PC-3 (cell line): Measurements from ENCODE around the gene TARDBP. TPM values are rescaled to one million over a fixed set of nuclear protein-coding genes. Genes with fewer than 3 reads are reported as not detected.

ENCODE experiments used
- ATAC-seq: fragments of 200-7000 bp; cut with Tn5 transposase; 2 replicates; pipeline ENCODE4 v1.9.1; 2020; ENCODE audit warnings: mild to moderate bottlenecking, moderate library complexity
- BruUV-seq: library from RNA; stranded (reverse); fragments of 400-500 nt; replicated peaks from 2 replicates; lab custom pipeline; 2021; lab: Mats Ljungman, UMichigan
- CTCF ChIA-PET: fragments of 300-600 bp; sonication (Branson Sonifier 250); formaldehyde crosslinking; loops from one replicate; lab custom pipeline; 2022; ENCODE audit warnings: antibody characterized with exemption; lab: Charles Lee
- POLR2A ChIA-PET: fragments of 300-600 bp; sonication (Branson Sonifier 250); formaldehyde crosslinking; loops from one replicate; lab custom pipeline; 2022; ENCODE audit warnings: antibody characterized with exemption; ENCODE audit not compliant: unreplicated experiment; lab: Charles Lee
- DNase-seq: peaks from one replicate; pipeline ENCODE4 v3.0.0-alpha.2; 2015
- H2AFZ ChIP-seq: fragments of 300-600 bp; sonication (generic); 2 replicates; pipeline ENCODE4 v1.6.0; 2016; ENCODE audit warnings: antibody characterized with exemption, low read length
- H3F3A ChIP-seq: fragments of 300-600 bp; sonication (generic); one replicate; pipeline ENCODE4 v1.6.0; 2017; ENCODE audit warnings: antibody characterized with exemption, low read length, control low read depth, mild to moderate bottlenecking; ENCODE audit not compliant: unreplicated experiment
- H3K27ac ChIP-seq: fragments of 300-600 bp; sonication (generic); 2 replicates; pipeline ENCODE4 v1.5.1; 2016; ENCODE audit warnings: mild to moderate bottlenecking, low read length
- H3K27me3 ChIP-seq: fragments of 300-600 bp; sonication (generic); 2 replicates; pipeline ENCODE4 v1.6.1; 2016; ENCODE audit warnings: low read length, mixed read lengths
- H3K36me3 ChIP-seq: fragments of 300-600 bp; sonication (generic); 2 replicates; pipeline ENCODE4 v1.6.1; 2016; ENCODE audit warnings: low read depth, mixed run types, low read length, mixed read lengths
- H3K4me1 ChIP-seq: fragments of 300-600 bp; sonication (generic); 2 replicates; pipeline ENCODE4 v1.5.1; 2016; ENCODE audit warnings: low read length; ENCODE audit not compliant: insufficient read depth
- H3K4me2 ChIP-seq: fragments of 300-600 bp; sonication (generic); 2 replicates; pipeline ENCODE4 v1.6.0; 2016; ENCODE audit warnings: low read length
- H3K4me3 ChIP-seq: fragments of 300-600 bp; sonication (generic); 2 replicates; pipeline ENCODE4 v1.5.1; 2016; ENCODE audit warnings: mild to moderate bottlenecking, low read length, mixed read lengths
- H3K79me2 ChIP-seq: fragments of 300-600 bp; sonication (generic); 2 replicates; pipeline ENCODE4 v1.6.1; 2017; ENCODE audit warnings: low read length, mixed read lengths
- H3K9ac ChIP-seq: fragments of 300-600 bp; sonication (generic); 2 replicates; pipeline ENCODE4 v1.6.0; 2016; ENCODE audit warnings: mild to moderate bottlenecking, low read length
- H3K9me2 ChIP-seq: fragments of 300-600 bp; sonication (generic); replicated peaks from 2 replicates; pipeline ENCODE4 v1.6.1; 2016; ENCODE audit warnings: mixed run types, low read length, mixed read lengths
- H3K9me3 ChIP-seq: fragments of 300-600 bp; sonication (generic); 2 replicates; pipeline ENCODE4 v1.6.1; 2016; ENCODE audit warnings: low read length, mixed read lengths
- H4K20me1 ChIP-seq: fragments of 300-600 bp; sonication (generic); 2 replicates; pipeline ENCODE4 v1.6.1; 2016; ENCODE audit warnings: low read length, mixed read lengths
- EZH2 ChIP-seq: fragments of 300-600 bp; sonication (generic); IDR thresholded peaks from one replicate; pipeline ENCODE4 v1.6.1; 2017; ENCODE audit warnings: antibody characterized with exemption, mild to moderate bottlenecking, low read length; ENCODE audit not compliant: unreplicated experiment
- EZH2phosphoT487 ChIP-seq: fragments of 300-600 bp; sonication (generic); IDR thresholded peaks from 2 replicates; pipeline ENCODE4 v1.6.1; 2018; ENCODE audit warnings: mild to moderate bottlenecking, antibody characterized with exemption, low read length, borderline replicate concordance
- intact Hi-C: fragments of 100-400 bp; cut with micrococcal nuclease; formaldehyde crosslinking; loops from 2 replicates; pipeline ENCODE4 v1.9.0; 2023
- total RNA-seq: library from RNA; depleted of rRNA; stranded (reverse); fragments of >200 nt; gene quantifications from 2 replicates; pipeline ENCODE4 v1.2.3, GENCODE V29; 2014
- TF ChIP-seq, protein P1 (sequence below): fragments of 300-600 bp; sonication (generic); conservative IDR thresholded peaks from 2 replicates; pipeline ENCODE4 v1.5.1; 2017; ENCODE audit warnings: antibody characterized with exemption, low read depth, mild to moderate bottlenecking, low read length

TARDBP gene
- total RNA-seq, 1 experiment from 2014 or later: 78.5 TPM

DNA sequence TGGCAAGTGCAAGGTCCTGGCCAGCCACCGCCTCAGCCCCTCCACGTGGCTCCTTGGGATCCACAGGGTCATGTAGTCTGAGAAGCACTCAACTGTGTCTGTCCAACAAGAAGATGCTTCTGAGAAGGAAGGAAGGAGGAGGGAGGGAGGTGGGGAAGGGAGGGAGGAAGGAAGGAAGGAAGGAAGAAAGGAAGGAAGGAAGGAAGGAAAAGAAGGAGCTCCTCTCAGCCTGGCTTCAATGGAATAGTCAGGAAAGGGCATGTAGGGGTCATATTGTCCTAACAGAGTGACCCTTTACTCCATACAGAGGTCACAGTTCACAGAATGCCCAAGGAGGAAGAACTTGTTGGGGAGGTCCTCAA, 42.5 kb upstream of the TARDBP start:
- ATAC-seq (no peak), DNase-seq (no peak)
- CTCF ChIA-PET: no interaction called here
- Histone ChIP-seq H3K4me2 (no peak overlapping the region), H2AFZ (no peak overlapping the region), H3K36me3 (no peaks in the 10 kb centered on the region), H3K9me2 (no peaks in the 10 kb centered on the region), H3K27me3 (no peaks in the 10 kb centered on the region), H3K4me3 (no peak overlapping the region), H3K4me1 (0 out of 2 replicates have a peak, but pooled peaks cover 4% of the 10 kb centered on the region), H3K9ac (no peak overlapping the region), H4K20me1 (no peaks in the 10 kb centered on the region), H3K27ac (no peak overlapping the region), H3K9me3 (no peaks in the 10 kb centered on the region), H3K79me2 (no peaks in the 10 kb centered on the region), H3F3A (no peaks in the 10 kb centered on the region)
- intact Hi-C loops: loop anchor here (10.0 kb wide), 1 partner anchor 455 kb away; no protein-coding TSS in a partner anchor
- TF ChIP-seq EZH2phosphoT487 (no peak), EZH2 (no peak)
- TF ChIP-seq, protein P1, sequence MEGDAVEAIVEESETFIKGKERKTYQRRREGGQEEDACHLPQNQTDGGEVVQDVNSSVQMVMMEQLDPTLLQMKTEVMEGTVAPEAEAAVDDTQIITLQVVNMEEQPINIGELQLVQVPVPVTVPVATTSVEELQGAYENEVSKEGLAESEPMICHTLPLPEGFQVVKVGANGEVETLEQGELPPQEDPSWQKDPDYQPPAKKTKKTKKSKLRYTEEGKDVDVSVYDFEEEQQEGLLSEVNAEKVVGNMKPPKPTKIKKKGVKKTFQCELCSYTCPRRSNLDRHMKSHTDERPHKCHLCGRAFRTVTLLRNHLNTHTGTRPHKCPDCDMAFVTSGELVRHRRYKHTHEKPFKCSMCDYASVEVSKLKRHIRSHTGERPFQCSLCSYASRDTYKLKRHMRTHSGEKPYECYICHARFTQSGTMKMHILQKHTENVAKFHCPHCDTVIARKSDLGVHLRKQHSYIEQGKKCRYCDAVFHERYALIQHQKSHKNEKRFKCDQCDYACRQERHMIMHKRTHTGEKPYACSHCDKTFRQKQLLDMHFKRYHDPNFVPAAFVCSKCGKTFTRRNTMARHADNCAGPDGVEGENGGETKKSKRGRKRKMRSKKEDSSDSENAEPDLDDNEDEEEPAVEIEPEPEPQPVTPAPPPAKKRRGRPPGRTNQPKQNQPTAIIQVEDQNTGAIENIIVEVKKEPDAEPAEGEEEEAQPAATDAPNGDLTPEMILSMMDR: no peak
- no TSS peak for BruUV-seq
- POLR2A ChIA-PET: interaction anchor here (0.6 kb wide), 1 partner anchor 35 kb away, joined by 3 read pairs; no protein-coding TSS in a partner anchor

DNA sequence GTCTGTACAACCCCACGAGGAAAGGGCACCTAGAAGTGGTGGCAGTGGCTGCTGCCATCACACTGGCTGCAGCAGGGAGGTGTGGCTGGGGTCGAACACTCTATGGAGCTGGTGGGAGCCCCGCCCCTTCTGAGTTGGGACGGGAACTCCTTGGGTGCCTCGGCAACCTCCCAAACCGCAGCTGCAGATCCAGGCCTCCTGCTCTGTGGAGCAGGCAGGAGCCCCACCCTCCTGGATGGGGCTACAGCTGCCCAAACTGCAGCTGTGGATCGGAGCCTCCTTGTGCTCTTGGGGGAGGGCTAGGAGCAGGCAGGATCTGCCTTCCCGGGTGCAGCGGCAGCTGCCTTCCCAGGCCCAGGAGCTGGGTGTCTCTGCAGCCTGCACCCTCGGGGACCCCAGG, 38.9 kb upstream of the TARDBP start:
- Histone ChIP-seq H3K4me3 (no peak overlapping the region), H3K9ac (no peak overlapping the region), H3K4me2 (no peak overlapping the region), H3K36me3 (no peaks in the 10 kb centered on the region), H3K9me2 (no peaks in the 10 kb centered on the region), H3K27ac (no peak overlapping the region), H3F3A (no peaks in the 10 kb centered on the region), H3K79me2 (no peaks in the 10 kb centered on the region), H3K4me1 (0 out of 2 replicates have a peak, but pooled peaks cover 7% of the 10 kb centered on the region), H4K20me1 (no peaks in the 10 kb centered on the region), H3K27me3 (no peaks in the 10 kb centered on the region), H2AFZ (no peak overlapping the region), H3K9me3 (no peaks in the 10 kb centered on the region)
- no peak for TF ChIP-seq EZH2
- TF ChIP-seq EZH2phosphoT487: no peak
- TF ChIP-seq, protein P1: no peak
- intact Hi-C loops: no loop called here
- DNase-seq (no peak), ATAC-seq (no peak)
- no TSS peak for BruUV-seq
- CTCF ChIA-PET: no interaction called here
- POLR2A ChIA-PET: no interaction called here

DNA sequence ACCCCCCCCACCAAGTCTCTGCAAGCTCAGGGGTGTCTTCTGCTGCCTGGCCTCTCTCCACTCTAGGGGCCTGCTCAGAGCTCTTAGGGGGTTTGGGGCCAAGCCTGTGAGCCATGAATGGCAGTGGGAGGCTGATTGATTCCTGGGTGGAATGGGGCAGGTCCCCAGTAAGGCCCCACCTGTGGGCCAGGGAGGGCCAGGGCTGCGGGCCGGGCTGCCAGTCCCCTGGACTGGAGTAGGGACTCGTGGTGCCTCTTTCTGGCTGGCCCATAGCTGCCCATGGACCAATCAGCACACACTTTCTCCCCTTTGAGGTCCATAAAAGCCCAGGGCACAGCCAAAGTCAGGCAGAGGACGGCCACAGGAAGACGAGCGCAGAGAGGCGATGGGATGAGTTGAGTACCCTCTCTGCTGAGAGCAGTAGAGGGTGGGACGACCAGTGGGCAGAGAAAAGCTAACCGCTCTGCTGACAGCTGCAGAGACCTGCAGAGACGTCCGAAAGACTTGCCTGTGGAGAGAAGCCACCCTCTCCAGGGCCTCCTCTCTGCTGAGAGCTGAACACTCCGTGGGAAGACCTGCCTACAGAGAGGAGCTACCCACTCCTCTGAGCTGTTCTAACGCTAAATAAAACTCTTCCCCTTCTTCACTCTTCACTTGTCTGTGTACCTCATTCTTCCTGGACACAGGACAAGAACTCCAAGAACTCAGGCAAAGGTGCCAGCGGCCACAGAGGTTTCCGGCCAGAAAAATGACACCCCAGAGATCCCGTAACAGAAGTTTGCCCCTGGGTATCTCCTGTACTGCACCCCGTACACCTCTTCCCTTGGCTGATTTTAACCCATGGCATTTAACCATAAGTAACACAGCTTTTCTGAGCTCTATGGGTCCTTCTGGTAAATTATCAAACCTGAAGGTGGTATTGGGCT, 38.2 kb upstream of the TARDBP start:
- Histone ChIP-seq H4K20me1 (no peaks in the 10 kb centered on the region), H3K9me3 (no peaks in the 10 kb centered on the region), H3F3A (no peaks in the 10 kb centered on the region), H2AFZ (no peak overlapping the region), H3K4me1 (0 out of 2 replicates have a peak, but pooled peaks cover 7% of the 10 kb centered on the region), H3K27me3 (no peaks in the 10 kb centered on the region), H3K4me3 (no peak overlapping the region), H3K4me2 (no peak overlapping the region), H3K9ac (no peak overlapping the region), H3K36me3 (no peaks in the 10 kb centered on the region), H3K9me2 (no peaks in the 10 kb centered on the region), H3K27ac (no peak overlapping the region), H3K79me2 (no peaks in the 10 kb centered on the region)
- intact Hi-C loops: no loop called here
- CTCF ChIA-PET: no interaction called here
- no peak for TF ChIP-seq EZH2phosphoT487
- TF ChIP-seq, protein P1: no peak
- no peak for TF ChIP-seq EZH2
- BruUV-seq: no TSS peak
- POLR2A ChIA-PET: no interaction called here
- DNase-seq (no peak), ATAC-seq (no peak)
